VCaP (cell line): ENCODE results near the gene MTG2.

ENCODE experiments used
- H3K27ac ChIP-seq: fragments of 450-650 bp; 2 replicates; pipeline ENCODE4 v1.5.1; 2017
- TF ChIP-seq, protein P1 (sequence below): fragments of 450-650 bp; conservative IDR thresholded peaks from 2 replicates; pipeline ENCODE4 v1.5.1; 2017; ENCODE audit warnings: mild to moderate bottlenecking, moderate library complexity

Gene MTG2

GRCh38 chr20:62156254-62156556 is 26.6 kb upstream of the MTG2 start:
- TF ChIP-seq, protein P1, sequence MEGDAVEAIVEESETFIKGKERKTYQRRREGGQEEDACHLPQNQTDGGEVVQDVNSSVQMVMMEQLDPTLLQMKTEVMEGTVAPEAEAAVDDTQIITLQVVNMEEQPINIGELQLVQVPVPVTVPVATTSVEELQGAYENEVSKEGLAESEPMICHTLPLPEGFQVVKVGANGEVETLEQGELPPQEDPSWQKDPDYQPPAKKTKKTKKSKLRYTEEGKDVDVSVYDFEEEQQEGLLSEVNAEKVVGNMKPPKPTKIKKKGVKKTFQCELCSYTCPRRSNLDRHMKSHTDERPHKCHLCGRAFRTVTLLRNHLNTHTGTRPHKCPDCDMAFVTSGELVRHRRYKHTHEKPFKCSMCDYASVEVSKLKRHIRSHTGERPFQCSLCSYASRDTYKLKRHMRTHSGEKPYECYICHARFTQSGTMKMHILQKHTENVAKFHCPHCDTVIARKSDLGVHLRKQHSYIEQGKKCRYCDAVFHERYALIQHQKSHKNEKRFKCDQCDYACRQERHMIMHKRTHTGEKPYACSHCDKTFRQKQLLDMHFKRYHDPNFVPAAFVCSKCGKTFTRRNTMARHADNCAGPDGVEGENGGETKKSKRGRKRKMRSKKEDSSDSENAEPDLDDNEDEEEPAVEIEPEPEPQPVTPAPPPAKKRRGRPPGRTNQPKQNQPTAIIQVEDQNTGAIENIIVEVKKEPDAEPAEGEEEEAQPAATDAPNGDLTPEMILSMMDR: no peak
- no peak overlapping the region for H3K27ac ChIP-seq

DNA sequence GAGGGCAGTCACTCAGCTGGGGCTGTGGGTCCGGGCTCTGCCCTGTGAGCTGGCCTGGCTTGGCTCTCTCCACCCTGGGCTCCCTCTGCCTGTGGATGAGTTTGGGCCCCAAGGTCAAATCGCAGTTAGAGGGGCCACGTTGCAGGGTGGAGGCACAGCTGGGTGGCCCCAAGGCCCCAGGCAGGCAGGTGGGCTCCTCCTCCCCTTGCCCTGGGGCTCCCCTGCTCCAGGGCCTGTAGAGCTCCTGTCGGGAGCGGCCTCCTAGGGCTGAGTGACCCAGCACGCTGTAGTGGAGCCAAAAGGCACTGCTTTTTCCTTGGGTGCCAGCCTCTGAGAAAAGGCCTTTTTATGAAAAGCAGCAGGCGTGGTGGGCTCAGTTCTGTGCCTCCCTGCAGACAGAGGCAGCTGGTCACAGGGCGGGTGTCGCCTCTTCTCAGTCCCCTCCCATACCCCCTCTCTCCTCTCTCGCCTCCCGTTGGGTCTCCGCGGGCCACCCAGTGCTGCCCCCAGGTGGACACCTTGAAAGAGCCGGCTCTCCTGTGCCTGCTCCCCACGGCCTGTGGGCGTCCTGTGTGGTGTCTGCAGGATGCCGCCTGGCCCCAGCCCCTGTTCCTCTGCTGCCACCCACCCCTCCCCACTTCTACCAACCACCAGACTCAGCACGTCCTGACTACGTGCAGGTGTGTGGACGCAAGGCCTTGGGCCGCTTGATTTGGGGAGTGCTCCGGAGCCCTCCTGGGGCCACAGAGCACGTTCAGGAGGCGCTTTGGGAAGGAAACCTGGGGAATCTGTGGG is 26.0 kb upstream of the MTG2 start:
- TF ChIP-seq, protein P1: peak; percentile 75
- no peak overlapping the region for H3K27ac ChIP-seq

DNA sequence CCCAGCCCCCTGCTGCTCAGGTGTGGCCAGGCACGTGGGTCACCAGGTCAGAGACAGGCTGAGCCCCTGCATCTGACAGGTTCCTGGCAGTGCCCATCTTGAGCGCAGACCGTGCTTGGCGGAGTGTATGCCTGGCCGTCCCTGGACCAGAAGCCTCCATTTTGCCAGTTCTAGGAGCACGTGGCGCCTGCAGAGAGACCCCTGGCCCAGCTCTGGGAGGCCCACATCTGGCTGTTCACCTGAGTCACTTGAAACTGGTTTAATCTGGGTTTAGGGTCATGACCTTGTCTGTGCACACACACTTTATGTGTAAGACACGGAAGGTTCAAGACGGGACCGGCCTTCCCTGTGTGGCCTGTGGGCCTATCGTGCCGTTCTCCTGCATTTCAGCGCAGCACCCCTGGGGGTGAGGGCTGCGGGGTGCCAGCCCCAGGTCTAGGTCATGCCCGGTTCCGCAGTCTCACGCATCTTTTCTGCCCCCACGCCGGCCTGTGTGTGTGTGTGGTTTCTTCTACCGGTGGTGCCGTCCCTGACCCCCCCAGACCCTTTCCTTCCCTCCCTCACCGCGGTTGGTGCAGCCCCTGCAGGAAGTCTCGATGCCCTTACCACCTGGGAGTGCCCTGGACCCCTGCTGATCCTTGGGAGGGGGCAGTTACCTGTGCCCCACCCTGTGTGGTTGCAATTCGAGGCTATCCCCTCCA is 25.3 kb upstream of the MTG2 start:
- H3K27ac ChIP-seq: no peak overlapping the region
- TF ChIP-seq, protein P1: no peak

DNA sequence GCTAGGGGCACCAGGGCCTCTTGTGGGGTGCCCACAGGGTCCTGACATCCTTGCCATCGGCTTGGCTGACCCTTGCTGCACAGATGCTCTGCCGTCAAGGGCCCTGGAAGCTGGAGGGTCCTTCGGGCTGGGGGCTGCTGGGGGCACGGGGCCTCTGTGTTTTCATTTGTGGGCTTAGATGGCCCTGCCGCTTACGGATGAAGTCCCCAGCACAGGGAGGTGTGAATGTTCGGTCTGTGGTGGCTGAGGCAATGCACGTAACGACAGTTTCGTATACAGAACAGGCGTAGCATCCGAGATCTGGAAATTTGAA is 24.8 kb upstream of the MTG2 start:
- H3K27ac ChIP-seq: no peak overlapping the region
- TF ChIP-seq, protein P1: no peak

- TF ChIP-seq, protein P1: no peak
Measured at GRCh38 chr20:62158541-62158940, 24.3 kb upstream of the MTG2 start.

DNA sequence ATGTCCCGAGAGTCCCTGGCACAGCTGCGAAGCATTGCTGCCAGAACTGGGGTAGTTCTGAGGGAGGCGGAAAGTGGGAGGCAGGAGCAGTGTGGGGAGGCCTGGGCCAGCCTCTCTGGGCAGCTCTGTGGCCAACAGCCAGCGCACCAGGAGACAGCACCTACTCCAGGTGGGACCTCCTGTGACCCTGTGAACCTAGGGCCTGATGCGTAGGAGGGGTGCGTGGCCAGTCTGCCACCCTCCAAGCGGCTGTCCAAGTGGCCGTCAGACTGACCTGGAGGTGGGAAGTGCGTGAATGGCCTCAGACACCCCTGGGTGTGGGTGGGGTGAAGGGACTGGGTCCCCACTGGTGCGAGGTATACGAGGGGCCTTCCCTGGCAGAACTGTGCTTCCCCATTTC is 23.8 kb upstream of the MTG2 start:
- no peak overlapping the region for H3K27ac ChIP-seq
- TF ChIP-seq, protein P1: no peak

More at GRCh38 chr20:62158541-62158940, 24.3 kb upstream of the MTG2 start:
- no peak overlapping the region for H3K27ac ChIP-seq

DNA sequence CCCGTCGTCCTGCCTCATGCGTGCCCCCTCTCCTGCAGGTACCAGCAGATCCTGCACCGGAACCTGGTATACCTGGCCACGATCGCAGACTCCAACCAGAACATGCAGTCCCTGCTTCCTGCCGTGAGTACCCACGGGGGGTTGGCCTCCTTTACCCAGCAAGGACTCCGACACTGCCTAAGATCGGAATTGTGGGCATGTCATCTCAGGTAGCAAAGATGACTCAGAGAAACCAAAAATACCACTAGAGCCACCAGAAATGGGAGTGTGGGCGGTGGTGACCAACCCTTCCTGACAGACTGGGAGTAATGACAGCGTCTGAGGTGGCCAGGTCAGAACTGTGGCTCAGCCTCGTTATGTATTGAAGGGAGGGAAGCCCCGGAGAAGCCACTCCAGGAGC is 23.0 kb upstream of the MTG2 start:
- TF ChIP-seq, protein P1: no peak
- no peak overlapping the region for H3K27ac ChIP-seq
